AG09319 (cell line): ENCODE data around the gene FAM83G.
A peak's percentile ranks its signal among the peaks of the same experiment; 100 is the strongest.

Experiments
- DNase-seq: peaks from one replicate; pipeline ENCODE4 v3.0.0-alpha.2; 2010; ENCODE audit warnings: low read depth; ENCODE audit errors: extremely low read depth
- TF ChIP-seq, protein P1 (sequence below): IDR thresholded peaks from 2 replicates; pipeline ENCODE4 v1.5.1; 2011; ENCODE audit warnings: low read depth, mild to moderate bottlenecking, inconsistent platforms, low read length, moderate library complexity

The FAM83G gene

DNA sequence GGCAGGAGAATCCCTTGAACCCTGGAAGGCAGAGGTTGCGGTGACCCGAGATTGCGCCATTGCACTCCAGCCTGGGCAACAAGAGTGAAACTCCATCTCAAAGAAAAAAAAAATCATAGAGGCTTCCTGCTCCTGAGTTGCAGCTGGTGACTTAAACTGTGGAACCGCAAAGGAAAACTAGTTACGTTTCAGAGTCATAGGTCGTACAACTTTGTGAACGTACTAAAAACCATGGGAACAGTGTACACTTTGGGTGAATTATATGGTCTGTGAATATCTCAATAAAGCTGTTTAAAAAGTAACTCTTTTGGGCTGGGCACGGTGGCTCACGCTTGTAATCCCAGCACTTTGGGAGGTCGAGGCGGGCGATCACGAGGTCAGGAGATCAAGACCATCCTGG, 29.0 kb downstream of the FAM83G start:
- no peak for DNase-seq
- TF ChIP-seq, protein P1, sequence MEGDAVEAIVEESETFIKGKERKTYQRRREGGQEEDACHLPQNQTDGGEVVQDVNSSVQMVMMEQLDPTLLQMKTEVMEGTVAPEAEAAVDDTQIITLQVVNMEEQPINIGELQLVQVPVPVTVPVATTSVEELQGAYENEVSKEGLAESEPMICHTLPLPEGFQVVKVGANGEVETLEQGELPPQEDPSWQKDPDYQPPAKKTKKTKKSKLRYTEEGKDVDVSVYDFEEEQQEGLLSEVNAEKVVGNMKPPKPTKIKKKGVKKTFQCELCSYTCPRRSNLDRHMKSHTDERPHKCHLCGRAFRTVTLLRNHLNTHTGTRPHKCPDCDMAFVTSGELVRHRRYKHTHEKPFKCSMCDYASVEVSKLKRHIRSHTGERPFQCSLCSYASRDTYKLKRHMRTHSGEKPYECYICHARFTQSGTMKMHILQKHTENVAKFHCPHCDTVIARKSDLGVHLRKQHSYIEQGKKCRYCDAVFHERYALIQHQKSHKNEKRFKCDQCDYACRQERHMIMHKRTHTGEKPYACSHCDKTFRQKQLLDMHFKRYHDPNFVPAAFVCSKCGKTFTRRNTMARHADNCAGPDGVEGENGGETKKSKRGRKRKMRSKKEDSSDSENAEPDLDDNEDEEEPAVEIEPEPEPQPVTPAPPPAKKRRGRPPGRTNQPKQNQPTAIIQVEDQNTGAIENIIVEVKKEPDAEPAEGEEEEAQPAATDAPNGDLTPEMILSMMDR, result no peak

- no peak for DNase-seq
- TF ChIP-seq, protein P1, result no peak
Observed at GRCh38 chr17:18974407-18975149, 30.0 kb downstream of the FAM83G start.

DNA sequence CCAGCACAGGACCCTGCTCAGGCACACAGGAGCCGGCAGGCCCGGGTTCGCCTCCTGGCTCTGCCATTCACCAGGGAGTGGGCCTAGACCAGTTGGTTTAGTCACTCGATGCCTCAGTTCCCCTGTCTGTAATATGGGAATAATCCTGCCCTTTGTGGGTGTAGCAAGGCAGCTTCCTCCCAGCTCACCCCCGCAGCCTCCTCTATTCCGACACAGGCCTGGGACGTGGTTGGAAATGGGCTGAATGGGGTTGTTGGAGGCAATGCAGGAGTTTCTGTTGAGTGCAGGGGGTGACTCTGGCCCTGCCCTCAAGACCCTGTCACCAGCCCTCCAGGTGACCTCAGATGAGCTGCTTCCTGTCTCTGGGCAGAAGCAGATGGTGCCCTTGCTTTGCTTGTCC, 32.8 kb downstream of the FAM83G start:
- TF ChIP-seq, protein P1, result no peak
- no peak for DNase-seq

GRCh38 chr17:18970582-18971480, 33.7 kb downstream of the FAM83G start:
- DNase-seq, result no peak
- TF ChIP-seq, protein P1, result peak; percentile 0

DNA sequence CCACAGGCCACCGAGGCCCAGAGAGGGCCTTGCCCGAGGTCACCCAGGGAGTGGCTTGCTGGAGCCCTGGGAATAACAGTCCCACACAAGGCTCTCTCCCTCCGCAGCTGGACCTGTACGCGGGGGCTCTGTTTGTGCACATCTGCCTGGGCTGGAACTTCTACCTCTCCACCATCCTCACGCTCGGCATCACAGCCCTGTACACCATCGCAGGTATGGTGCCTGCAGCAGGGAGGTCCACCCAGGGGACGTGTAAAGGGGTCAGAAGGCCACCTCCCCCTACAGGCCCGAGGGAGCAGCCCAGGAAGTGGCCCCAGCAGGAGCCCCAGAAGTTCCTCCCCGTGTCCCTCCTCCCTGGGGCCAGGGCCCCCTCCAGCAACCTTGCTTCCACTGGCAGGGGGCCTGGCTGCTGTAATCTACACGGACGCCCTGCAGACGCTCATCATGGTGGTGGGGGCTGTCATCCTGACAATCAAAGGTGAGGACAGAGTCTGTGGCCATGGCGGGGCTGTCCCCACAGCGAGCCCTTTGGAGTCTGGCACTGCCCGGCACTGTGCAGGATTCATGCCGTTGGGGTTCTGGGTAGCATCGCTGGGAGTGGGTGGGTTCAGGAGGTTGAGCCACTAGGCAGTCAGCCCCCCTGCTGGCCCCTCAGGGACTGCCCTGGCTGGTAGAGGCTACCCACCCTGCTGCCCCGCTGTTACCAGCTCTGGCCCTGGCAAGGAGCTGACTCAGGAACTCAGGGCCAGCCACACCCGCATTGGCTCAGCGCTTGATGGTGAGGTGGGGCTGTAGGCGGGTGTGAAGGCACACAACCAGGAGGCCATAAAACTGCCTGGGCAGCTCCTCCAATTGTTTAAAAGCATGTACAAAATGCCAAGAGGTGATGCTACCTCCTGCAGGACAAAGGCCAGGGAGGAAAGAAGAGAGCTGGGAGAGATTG, 35.3 kb downstream of the FAM83G start:
- TF ChIP-seq, protein P1, result no peak
- DNase-seq, result no peak

DNA sequence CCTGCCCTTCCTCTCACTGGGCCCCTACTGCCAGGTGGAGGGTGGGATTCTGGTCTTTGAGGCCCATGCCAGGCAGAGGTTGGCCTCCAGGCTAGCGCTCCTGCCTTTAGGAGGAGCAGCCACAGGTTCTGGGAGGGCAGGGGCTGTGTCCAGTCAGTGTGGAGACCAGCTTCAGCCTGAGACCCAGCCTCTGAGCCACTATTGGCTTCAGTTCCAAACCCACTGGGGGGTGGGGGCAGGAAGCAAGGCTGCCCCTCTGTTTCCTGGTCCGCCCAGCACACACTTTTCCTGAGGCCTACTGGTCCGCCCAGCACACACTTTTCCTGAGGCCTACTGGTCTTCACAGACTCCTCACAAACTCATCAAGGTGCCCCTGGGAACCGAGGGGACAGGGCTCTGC, 36.2 kb downstream of the FAM83G start:
- TF ChIP-seq, protein P1, result no peak
- DNase-seq, result no peak
